HL-60 (cell line): ENCODE data around the gene HELQ.

ENCODE experiments used
- DNase-seq, 2 experiments: peaks; one replicate each; pipeline ENCODE4 v3.0.0-alpha.2; 2010 to 2020; ENCODE audit warnings: low read depth in 1 of 2, low spot score in 1 of 2
- H3K27ac ChIP-seq: fragments of 250-450 bp; sonication (Bioruptor Pico); replicated peaks from 2 replicates; pipeline ENCODE4 v1.5.1; 2020; ENCODE audit warnings: mild to moderate bottlenecking, moderate library complexity
- H3K27me3 ChIP-seq: fragments of 250-450 bp; sonication (Bioruptor Pico); 2 replicates; pipeline ENCODE4 v1.5.1; 2021; ENCODE audit warnings: mild to moderate bottlenecking, moderate library complexity; ENCODE audit not compliant: insufficient read depth, poor library complexity, severe bottlenecking
- H3K4me3 ChIP-seq: replicated peaks from 2 replicates; pipeline ENCODE4 v1.5.1; 2011; ENCODE audit warnings: mild to moderate bottlenecking, control low read depth, low read length; ENCODE audit not compliant: insufficient read depth
- CTCF ChIP-seq: IDR thresholded peaks from one replicate; pipeline ENCODE4 v1.5.1; 2011; ENCODE audit warnings: low read length, control low read depth, inconsistent platforms; ENCODE audit not compliant: insufficient read depth
- GABPA ChIP-seq: IDR thresholded peaks from 2 replicates; pipeline ENCODE4 v1.6.1; 2012; ENCODE audit warnings: low read depth
- POLR2AphosphoS5 ChIP-seq: IDR thresholded peaks from 2 replicates; pipeline ENCODE4 v1.6.1; 2012; ENCODE audit warnings: low read depth
- REST ChIP-seq: IDR thresholded peaks from 2 replicates; pipeline ENCODE4 v1.6.1; 2012; ENCODE audit warnings: low read depth; ENCODE audit not compliant: insufficient replicate concordance
- SPI1 ChIP-seq: IDR thresholded peaks from 2 replicates; pipeline ENCODE4 v1.6.1; 2012; ENCODE audit warnings: low read depth, mild to moderate bottlenecking, borderline replicate concordance

Gene HELQ

GRCh38 chr4:83417566-83417965, 38.1 kb downstream of the HELQ start:
- Histone ChIP-seq H3K27ac (no peak overlapping the region), H3K4me3 (no peak overlapping the region), H3K27me3 (no peaks in the 10 kb centered on the region)
- no peak for DNase-seq
- TF ChIP-seq POLR2AphosphoS5, result no peak
- TF ChIP-seq GABPA, result no peak
- no peak for TF ChIP-seq REST
- TF ChIP-seq SPI1, result no peak
- no peak for TF ChIP-seq CTCF

GRCh38 chr4:83413676-83414075, 41.9 kb downstream of the HELQ start:
- H3K27ac ChIP-seq, result no peak overlapping the region
- no peak overlapping the region for H3K4me3 ChIP-seq
- no peaks in the 10 kb centered on the region for H3K27me3 ChIP-seq
- no peak for DNase-seq
- TF ChIP-seq SPI1 (no peak), POLR2AphosphoS5 (no peak), REST (no peak), CTCF (no peak), GABPA (no peak)

GRCh38 chr4:83408908-83409307, 46.7 kb downstream of the HELQ start:
- DNase-seq, result no peak
- no peak for TF ChIP-seq REST
- no peak for TF ChIP-seq CTCF
- TF ChIP-seq SPI1, result no peak
- TF ChIP-seq GABPA, result no peak
- no peak for TF ChIP-seq POLR2AphosphoS5
- Histone ChIP-seq H3K4me3 (no peak overlapping the region), H3K27ac (no peak overlapping the region), H3K27me3 (no peaks in the 10 kb centered on the region)
